CD4-positive, alpha-beta T cell treated with Interleukin-4 for 4 hours (primary cell): ENCODE measurements around the gene TMC5.
"Not testable (repeated sequence)": the region's sequence is repeated elsewhere in the genome, so short reads cannot be mapped to it uniquely, and the experiment has no call there.

ENCODE experiments used
- DNase-seq: peaks from one replicate; pipeline ENCODE4 v3.0.0-alpha.2; 2020

Gene TMC5

DNA sequence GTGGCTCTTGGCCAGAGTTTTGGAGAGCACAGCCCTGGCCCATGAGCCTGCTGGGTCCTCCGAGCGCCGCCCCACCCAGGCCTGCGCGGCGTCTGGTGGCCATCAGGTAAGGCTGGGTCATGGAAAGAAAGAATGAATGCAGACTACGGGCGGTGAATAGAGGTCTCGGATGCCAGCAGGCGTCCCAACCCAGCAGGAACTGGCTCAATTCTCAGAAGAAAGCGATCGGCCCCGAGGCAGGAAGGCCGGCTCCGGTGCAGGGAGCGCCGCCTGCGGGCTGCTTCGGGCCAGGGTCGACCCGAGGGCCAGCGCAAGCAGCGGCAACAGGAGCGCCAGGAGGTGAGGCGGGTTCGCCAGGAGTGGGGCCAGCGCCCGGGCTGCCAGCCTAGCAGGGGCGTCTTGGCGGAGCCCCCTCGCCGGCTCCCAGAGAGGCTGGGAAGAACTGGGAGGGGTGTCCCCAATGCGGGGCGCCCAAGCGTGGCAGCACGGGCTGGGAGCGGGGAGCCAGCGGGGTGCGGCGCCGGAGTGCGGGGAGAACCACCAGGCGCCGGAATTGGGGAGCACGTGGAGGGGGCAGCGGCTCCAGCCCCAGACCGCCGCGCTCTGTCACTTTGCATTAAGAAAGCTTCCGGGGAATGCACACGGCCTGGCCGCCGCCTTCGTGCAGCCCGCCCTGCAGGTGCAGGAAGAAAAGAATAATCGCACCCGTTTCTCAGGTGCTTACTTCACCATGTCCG is 7.1 kb upstream of the TMC5 start:
- DNase-seq, result no peak

DNA sequence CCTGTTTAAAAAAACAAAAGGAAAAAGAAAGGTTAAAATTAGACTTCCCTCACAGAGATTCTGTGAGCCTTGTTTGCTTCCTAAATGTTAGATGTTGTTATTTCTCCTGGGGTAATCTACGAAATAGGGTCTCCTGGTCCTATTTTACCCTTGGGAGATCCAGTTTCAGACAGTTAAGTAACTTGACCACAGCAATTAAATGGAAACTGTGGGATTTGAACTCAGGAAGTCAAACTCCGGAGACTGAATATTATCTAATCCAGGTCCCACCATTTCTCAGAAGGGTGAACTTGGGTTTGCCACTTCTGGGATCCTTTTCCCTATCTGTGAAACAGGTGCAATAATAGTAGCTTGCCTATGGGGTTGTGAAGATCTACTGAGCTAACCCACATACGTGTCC is 6.4 kb upstream of the TMC5 start:
- DNase-seq, result no peak

DNA sequence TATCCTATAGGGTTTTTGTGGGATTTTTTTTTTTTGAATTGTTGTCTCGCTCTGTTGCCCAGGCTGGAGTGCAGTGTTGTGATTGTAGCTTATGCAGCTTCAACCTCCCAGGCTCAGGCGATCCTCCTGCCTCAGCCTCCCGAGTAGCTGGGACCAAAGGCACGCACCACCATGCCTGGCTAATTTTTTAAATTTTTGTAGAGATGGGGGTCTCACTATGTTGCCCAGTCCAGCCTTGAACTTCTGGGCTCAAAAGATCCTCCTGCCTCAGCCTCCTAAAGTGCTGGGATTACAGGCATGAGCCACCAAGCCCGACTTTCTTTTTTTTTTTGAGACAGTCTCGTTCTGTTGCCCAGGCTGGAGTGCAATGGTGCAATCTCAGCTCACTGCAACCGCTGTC is 5.6 kb upstream of the TMC5 start:
- DNase-seq, result not testable (repeated sequence)

DNA sequence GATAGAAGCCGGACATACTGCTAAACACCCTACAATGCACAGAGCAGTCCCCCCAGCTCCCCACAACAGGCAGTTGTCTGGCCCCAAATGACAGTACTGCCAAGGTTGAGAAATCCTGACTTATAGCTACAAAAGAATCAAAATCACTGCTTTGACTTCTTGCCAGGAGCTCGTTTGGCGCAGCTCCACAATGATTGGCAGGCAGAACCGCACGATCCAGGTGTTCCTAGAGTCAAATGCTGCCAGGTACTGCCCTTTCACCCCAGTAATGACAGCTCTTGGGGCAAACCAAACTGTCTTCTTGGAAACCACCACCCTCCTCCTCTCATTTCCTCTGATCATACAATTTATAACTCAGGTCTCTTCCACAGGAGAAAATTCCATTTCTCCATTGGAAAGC is 2.2 kb upstream of the TMC5 start:
- DNase-seq, result no peak

DNA sequence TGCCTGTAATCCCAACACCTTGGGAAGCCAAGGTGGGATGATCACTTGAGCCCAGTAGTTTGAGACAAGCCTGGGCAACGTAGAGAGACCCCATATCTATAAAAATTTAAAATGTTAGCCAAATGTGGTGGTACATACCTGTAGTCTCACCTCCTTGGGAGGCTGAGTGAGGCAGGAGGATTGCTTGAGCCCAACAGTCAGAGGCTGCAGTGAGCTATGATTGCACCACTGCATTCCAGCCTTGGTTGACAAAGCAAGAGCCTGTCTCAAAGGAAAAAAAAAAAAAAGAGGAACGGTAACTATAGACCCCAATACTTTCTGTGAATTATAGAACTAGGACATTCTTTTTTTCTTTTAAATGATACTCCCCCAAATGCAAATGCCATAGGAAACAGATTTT is 1.8 kb upstream of the TMC5 start:
- no peak for DNase-seq

DNA sequence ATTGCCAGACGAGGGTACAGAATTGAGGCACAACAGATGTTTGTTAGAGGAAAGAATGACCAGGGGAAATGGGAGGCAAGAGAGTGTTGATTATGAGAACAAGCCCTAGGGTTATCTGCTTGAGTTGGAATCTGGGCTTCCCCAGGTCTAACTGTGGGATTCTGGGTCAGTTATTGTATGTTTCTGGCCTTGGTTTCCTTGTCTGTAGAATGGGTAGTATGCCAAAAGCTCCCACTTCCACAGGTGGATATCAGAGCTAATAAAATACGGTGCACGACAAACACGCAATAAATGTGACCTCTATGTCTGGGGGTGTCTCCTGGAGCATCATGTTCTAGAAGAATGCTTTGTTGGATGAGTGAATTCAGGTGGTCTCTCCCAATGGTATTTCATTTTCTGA is 517 bp downstream of the TMC5 start:
- DNase-seq, result no peak

DNA sequence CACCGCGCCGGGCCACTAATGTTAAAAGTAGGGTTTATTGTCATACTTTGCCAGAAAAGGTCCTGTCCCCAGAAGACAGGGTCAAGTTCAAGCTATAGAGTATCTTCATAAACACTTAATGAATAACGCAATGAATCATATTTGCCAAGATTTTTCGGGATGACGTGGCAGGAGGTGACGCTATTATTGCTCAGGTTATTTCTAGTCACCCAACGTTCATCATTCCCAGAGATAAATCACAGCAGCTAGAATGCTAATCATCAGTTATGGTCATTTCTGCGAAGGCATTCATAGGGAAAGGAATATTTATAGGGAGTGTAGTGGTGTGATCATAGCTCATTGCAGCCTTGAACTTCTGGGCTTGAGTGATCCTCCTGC is 2.0 kb downstream of the TMC5 start:
- no peak for DNase-seq

DNA sequence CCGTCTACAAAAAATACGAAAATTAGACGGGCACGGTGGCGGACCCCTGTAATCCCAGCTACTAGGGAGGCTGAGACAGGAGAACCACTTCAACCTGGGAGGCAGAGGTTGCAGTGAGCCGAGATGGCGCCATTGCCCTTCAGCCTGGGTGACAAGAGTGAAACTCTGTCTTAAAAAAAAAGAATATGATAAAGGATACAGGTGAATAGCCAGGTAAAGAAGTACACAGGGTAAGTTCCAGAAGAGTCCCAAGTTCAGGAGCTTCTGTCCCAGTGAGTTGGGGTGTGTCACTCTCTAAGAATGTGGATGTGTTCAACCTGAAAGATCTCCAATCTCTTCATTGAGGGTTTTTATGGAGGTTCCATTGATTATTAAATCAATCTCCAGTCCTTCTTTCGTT is 6.8 kb downstream of the TMC5 start:
- no peak for DNase-seq

DNA sequence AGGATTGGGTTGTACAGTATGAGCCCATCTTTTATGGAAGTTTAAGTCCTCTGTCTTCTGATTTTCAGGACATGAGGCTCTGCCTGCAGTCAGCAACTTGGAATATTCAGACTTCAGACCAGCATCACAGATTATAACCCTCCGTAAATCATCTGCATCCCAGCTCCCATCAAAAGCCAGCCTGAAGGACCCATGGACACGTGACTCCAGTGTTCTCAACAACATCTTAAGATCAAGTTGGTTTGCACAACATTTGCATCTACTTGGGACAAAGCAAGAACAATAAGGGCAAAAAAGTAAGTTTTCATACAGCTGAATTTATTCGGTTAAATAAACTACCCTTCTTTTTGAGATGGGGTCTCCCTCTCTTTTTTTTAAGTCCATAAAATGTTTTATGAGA is 12.7 kb downstream of the TMC5 start:
- DNase-seq, result no peak

DNA sequence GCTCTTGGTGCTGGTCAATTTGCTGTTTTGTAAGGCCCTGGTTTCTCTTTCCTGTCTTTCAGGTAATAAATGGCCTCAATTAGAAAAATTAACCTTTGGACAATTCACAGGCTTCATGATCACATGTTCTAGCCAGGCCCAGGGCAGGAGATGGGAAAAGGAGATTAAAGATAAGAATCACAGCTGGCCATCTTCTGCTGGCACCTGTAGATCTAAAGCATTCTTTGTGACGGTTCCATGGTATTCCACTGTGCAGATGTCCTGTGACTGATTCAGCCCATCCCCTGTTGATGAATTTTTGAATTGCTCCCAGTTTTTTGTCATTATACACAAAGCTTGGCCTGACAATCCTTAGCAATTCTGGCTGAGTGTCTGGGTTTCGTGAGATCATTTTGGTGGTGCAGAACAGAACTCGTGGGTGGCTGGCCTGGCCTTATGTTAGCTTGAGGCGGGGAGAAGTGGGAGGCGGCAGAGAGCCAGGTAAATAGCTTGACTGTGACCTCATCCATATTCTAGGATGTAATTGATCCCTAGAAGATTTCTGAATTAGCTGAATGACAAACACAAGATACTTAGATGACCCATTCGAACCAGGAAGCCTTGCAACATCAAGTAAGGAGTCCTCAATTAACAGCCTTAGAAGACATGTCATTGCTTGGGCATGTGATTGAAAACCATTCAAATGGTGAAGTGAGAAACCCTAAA is 14.1 kb downstream of the TMC5 start:
- no peak for DNase-seq

DNA sequence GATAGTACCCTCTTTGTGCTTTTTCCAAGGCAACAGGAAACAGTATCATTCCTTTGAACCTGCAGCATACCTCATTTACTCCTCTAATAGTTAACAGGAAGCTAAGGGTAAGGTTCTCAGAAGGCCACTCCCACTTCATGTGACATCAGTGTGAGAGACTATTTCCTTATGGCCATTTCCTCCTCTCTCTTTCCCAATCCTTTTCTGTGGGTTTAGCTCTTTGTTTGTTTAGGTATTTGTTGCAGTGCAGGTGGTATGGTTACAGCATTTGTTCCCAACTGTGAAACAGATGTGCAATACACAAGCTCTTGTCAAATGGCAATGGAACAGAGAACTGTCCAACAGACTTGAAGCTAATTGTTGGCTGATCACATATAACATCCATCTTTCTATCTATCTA is 14.7 kb downstream of the TMC5 start:
- no peak for DNase-seq

DNA sequence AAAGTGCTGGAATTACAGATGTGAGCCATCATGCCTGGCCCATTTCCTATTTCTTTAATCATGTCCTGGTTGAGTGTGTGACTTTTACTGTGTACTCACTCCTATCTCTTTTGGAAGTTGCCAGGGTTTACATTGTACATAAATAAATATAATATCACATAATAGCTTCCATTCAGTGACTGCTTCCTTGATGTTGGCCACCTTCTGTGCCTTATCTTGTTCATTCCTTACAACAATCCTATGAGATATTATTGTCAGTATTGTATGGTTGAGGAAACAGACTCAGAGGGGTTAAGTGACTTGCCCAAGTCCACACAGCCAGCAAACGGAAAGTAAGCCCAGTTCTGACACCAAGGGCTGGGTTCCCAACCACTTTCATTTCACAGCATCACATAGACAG is 16.9 kb downstream of the TMC5 start:
- DNase-seq, result no peak

DNA sequence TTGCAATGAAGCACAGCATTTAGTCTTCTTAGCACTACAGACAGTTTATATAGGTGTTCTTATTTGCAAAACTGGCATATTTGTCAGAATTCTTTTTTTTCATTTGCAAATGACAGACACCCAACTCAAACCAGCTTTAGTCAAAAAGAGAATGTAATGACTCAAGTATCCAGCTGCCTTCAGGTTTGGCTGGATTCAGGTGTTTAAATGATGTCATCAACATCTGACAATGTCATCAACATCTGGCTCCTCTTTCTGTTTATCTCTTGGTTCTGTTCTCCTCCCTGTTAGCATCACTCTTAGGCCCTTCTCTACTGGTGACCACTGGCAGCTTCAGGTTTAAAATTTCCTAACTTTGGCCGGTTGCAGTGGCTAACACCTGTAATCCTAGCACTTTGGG is 18.9 kb downstream of the TMC5 start:
- no peak for DNase-seq

DNA sequence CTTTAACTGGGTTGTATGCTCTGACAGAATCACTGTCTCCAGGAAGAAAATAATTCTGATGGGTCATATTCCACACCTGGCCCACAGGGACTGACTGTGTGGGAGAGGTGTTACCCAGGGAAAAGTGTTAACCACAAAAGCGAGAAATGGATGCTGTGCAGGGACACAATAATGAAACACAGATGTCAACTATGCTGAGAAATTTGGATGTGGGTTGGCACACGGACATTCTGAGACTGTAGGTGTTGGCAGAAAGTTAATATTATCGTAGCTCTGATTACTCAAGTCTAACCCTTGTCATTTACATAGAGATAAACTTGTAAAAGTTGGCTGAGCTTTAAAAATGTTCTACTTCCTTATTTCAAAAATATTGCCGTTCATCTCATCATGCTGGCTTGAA is 19.6 kb downstream of the TMC5 start:
- no peak for DNase-seq

DNA sequence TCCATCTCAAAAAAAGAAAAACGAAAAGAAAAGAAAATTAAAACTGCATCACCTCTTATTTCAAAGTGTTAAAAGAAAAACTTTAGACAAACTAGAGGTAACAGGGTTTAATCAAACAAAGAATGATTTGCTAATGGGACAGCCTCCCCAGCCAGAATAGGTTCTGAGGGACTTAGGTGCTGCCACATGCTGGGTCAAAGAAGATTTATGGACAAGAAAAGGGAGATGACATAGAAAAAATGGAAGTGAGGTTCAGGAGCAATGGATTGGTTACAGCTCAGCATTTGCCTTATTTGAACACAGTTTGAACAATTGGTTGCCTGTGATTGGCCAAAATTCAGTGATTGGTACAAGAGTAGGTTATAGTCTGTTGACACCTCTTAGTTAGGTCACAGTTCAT is 21.1 kb downstream of the TMC5 start:
- DNase-seq, result no peak

DNA sequence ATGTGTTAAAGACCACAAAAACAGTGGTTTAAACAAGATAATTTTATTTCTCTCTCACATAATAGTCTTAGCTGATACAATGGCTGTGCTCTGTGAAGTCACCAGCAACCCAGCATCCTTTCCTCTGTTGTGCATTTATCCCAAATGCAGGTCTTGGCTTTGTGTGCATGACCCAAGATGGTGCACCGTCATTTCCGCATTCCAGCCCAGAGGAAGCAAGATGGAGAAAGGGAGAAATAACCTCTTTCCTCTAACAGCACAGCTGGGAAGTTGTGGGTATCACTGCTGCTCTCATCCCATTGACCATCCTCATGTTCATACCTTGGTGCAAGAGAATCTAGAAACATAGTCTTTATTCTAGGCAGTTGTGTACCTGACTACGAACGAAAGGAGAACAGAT is 21.8 kb downstream of the TMC5 start:
- DNase-seq, result no peak

DNA sequence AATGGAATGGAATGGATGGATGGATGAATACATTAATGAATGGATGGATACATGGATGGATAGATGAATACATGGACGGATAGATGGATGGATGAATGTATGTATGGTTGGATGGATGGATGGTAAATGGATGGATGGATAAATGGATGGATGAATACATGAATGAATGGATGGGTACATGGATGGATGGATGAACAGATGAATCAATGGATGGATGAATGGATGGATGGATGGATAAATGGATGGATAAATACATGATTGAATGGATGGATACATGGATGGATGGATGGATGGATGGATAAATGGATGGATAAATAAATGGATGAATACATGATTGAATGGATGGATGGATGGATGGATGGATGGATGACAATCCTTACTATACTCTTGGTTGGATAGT is 26.0 kb downstream of the TMC5 start:
- no peak for DNase-seq

DNA sequence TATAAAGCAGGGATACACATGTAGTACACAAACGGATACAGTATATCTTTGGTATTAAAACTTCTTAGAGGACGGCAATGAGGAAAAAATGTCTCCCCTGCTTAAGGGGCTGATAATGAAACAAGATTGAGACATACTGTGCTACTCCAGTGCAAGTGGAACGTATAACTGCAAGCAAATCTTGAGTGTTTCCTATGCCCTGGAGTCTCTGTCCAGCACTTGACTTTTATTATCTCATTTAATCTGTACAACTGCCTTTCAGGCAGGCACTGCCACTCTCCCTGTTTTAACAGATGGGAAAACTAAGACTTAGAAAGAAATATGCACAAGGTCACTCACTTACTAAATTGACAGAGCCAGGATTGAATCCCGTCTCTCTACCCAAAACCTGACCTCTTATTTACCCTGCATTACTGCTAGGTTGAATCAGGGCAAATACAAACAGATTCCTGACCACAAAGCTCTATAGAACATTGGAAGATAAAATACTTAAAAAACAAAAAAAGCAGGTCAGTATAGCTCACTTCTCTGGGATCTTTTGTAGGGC is 28.7 kb downstream of the TMC5 start:
- no peak for DNase-seq

DNA sequence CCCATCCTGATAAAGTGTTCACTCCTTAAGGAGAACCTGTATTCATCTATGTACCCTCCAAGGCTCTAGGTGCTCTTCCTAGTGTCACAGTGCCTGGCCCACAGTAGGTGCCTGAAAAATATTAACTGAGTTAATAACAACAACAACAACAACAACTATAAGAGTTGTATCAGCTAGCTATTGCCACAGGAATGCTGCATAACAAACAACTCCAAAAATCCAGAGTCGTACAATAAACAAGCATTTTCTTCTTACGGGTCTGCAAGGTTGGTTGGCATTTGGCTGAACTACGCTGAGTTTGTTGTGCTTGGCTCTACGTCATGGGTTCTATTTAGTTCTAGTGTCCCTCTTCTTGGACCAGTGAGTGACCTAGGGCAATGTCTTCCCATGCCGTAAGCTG is 29.2 kb downstream of the TMC5 start:
- DNase-seq, result no peak

DNA sequence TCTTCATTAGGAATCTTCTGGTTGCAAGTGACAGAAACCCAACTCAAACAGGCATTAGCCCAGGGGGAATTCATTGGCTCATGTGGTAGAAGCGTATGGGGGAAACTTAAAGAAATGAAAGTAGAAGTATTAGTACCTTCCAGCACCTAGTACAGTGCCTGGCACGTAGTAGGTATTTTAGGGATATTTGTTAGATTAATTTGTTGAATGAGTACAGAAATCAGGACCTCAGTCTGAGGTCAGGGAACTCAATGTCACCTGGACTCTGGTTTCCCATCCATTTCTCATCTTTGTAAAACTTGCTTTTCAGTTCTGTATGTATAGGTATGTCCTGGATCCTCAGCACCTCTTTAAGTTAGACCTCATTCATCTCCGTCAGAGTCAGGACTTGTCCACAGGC is 32.5 kb downstream of the TMC5 start:
- DNase-seq, result no peak

DNA sequence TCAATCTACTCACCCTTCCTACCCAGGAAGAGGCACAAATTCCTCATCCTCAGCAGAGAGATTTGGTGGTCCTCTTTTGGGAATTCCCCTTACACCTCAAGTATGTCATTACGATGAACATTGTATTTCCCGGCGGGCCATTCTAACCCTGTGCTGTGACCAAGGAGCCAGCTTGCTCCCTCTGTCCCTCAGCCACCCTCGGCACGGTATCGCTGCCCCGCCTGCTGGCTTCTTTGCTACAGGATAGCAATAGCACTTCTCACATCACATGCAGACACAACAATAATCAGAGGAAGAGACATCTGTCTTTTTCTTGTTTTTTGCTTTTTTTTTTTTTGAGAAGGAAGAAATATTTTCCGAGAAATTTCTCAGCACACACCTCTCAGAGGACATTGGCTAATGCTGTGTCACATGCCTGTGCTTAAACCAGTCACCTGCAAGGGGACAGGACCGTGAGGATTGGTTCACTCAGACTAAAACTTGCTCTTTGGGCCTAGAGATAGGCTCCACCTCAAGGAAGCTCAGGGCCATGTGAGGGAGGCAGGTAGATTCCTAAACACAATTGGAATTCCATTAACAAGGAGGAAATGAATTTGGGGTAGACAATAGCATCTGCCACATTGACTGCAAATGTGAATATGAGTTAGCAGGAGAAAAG is 41.2 kb downstream of the TMC5 start:
- no peak for DNase-seq

DNA sequence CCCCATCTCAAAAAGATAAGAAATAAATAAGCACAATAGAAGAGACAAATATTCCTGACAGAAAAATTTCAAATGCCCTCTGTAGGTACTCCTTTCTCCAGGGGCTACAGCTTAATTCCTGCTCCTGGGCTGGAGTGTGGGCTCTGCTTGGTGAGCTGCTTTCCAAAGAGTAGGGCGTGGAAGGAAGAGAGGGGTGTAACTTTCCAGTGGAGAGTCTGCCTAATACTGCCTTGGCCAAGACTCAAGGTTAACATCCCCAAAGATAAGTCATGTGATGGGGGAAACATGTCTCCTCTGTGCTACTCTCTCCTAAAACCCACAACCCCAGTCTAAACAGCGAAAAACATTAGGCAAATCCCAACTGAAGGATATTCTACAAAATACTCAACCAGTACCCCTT is 42.7 kb downstream of the TMC5 start:
- no peak for DNase-seq

DNA sequence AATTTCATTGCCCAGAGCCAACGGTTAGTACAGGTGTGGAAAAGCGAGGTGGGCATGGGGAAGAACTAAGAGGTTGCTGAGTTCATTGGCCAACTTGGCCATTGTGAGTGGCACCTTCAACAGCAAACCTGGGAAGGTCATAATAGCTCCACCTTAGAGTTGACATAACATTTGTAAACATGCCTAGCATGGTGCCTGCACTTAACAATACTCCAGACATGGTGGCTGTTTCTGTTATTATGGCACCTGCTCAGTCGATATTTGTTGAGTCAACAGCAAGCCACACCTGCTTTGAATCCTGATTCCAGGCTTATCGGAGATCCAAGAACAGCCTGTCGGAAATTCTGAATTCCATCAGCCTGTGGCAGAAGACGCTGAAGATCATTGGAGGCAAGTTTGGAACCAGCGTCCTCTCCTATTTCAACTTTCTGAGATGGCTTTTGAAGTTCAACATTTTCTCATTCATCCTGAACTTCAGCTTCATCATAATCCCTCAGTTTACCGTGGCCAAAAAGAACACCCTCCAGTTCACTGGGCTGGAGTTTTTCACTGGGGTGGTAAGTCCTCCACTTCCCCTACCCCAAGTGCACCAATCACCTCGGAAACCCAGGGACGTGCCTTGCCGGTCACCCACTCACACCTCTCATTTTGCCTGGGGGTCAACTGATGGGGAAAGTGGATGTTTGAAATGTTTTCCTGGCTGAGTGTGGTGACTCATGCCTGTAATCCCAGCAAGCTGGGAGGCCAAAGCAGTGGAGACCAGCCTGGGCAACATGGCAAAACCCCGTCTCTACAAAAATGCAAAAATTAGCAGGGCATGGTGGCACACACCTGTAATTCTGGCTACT is 46.0 kb downstream of the TMC5 start:
- no peak for DNase-seq
